ENCODE results near the gene MREG.

The MREG gene

DNA sequence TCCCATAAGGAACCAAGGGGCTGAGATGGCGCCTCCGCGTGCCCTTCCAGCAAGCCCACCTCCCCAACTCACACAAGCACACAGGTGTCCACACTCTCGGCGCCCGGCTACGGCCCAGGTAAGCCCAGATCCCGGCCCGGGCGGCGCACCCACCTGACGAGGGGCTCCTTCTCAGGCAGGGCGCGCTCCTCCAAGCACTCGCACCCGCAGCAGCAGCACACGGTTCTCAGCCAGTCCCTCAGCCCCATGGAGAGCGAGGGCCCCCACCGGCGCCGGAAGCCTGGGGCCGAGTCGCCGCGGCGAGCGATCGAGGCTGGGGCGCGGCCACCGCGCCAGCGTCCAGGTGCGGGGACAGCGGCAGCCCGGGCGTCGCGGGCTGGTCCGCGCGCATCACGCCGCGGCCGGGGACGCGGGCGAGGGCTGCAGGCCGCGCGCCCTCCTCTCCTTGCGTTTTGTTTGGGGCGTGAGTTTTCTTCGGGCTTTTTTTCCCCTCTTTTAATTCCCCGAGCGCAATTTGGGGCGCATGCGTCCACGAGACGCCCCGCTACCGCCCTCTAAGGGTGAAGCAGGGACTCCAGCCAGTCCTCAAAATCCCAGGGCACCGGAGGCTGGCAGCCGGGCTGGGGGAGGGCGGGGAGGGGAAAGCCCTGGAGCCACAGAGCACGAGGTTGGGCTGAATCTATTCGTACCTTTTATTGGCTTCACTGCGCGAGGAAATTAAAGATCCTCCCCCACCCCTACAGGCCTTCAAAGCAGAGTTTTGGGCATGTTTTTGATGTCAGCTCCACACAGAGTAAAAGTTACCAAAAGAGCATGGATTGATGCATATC, at the start of gene MREG:
Gene MREG (minus strand): TSS at position 472 of the 830 bp plus-strand sequence. CDS start 224 bp downstream, at position 248.
- peak; percentile 72 for DNase-seq (ENCODE audit: low read depth, low spot score)

DNA sequence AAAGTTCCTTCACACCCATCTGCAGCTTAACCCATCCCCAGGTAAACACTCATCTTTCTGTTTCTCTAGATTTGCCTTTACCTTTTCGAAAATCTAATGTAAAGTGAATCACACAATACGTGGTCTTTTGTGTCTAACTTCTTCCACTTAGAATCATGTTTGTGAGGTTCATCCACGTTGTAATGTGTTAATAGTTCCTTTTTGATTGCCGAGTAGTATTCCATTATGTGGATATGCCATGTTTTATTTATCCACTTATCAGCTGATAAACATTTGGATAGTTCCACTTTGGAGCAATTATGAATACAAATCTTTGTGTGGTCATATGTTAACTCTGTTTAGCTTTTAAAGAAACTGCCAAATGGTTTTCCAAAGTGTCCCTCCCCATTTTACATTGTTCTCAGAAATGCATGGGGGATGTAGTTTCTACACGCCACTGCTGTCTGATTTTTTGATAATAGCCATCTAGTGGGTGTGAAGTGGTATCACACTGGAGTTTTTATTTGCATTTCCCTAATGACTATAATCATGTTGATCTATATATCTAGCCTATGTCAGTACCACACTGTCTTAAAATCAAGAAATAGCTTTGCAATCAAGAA, 46.0 kb upstream of the MREG start:
- no peak for DNase-seq (ENCODE audit: low read depth, low spot score)

- peak; percentile 28 for DNase-seq (ENCODE audit: low read depth, low spot score)
These were observed 44.4 kb upstream of the MREG start for GRCh38 chr2:216057688-216058193.

DNA sequence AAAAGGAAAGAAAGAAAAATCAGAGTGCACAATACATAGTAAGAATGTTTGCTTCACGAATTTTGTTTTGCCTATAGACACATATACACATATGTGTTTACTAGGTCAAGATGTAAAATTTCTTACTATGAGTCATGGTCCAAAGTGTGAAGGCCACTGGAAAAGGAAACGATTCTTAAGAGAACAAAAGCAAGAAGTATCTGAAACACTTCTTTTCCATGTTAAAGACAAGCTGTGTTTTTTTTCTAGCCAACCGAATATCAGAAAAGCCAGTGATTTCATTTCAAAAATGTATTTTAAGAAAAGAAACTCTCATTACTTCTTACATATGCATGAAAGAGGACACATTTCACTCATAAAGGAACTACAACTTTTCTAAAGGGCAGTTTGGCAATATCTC, 43.4 kb upstream of the MREG start:
- DNase-seq (ENCODE audit: low read depth, low spot score), result no peak

DNA sequence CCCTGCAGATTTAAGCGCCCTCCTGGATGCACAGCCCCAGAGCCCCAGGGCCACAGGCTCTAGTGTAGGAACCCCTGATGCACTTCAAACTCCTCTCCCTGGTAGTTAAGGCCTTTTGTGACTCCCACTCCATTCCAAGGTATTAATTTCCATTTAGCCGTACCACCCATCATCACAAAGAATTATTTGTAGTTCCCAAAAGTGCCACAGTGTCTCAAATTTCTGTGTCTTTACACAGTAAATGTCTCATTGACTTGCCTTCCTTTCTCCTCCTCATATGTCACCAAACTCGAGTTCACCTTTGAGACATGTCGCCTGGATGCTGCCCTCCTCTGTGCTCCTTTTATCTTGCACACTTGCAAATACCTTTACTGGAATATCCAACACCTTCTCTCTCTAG, 42.3 kb upstream of the MREG start:
- no peak for DNase-seq (ENCODE audit: low read depth, low spot score)

GRCh38 chr2:216052420-216052819, 39.1 kb upstream of the MREG start:
- no peak for DNase-seq (ENCODE audit: low read depth, low spot score)

GRCh38 chr2:216051350-216051749, 38.0 kb upstream of the MREG start:
- DNase-seq (ENCODE audit: low read depth, low spot score), result no peak

GRCh38 chr2:216049452-216049851, 36.1 kb upstream of the MREG start:
- DNase-seq (ENCODE audit: low read depth, low spot score), result no peak

DNA sequence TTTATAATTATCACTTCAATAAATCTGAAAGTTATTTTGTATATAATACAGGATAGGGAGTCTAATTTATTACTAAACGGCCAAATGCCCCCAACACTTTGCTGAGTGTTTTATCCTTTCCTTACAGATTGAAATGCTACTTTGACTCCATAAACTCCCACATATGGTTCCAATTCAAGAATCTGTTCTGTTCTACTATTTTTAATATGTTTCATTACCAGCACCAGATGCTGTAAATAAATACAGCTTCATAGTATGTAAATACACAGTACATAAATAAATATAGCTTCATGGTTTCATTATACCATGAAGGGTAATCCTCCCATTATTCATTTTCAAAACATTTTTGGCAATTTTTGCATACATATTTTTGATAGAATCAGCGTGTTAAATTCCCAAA, 34.0 kb upstream of the MREG start:
- no peak for DNase-seq (ENCODE audit: low read depth, low spot score)

- DNase-seq (ENCODE audit: low read depth, low spot score), result no peak
These were observed 31.6 kb upstream of the MREG start for GRCh38 chr2:216044883-216045486.

DNA sequence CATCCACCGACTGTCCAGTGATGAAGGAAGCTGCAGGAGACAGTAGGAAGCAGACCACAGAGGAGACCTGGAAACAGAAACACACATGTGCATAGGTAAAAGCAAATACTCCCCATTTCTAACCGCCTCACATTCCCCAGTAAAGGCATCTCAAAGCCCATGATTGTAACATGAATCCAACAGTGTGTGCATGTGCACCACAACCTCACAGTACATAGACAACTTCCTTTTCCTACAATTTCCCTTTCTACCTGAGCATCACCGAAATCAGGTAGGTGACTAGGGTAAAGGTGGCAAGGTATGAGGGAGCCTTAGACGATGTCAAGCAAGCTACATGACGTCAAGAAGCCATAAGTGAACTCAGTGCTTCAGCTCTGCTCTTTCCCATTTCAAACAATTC, 30.6 kb upstream of the MREG start:
- no peak for DNase-seq (ENCODE audit: low read depth, low spot score)

- no peak for DNase-seq (ENCODE audit: low read depth, low spot score)
These were observed 28.1 kb upstream of the MREG start for GRCh38 chr2:216041438-216041837.

GRCh38 chr2:216039918-216040317, 26.6 kb upstream of the MREG start:
- DNase-seq (ENCODE audit: low read depth, low spot score), result no peak

DNA sequence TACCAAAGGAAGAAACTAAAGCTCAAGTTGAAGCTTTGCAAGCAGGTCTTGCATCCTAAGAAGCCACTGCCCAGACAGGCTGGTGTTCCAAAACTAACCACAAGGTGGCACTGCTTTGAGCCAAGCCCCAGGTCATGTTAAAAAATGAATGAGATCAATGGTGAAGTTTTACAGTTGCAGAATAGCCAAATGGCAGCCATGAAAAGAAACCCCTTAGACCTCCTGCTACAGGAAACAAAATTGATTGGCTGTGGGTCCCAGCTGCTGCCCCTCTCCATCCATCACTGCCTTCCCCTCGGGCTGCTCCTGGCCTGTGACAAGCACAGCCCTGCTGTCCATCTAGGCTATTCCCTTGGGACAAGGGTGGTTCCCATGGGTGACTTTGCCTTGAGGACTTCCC, 20.7 kb upstream of the MREG start:
- peak; percentile 72 for DNase-seq (ENCODE audit: low read depth, low spot score)

DNA sequence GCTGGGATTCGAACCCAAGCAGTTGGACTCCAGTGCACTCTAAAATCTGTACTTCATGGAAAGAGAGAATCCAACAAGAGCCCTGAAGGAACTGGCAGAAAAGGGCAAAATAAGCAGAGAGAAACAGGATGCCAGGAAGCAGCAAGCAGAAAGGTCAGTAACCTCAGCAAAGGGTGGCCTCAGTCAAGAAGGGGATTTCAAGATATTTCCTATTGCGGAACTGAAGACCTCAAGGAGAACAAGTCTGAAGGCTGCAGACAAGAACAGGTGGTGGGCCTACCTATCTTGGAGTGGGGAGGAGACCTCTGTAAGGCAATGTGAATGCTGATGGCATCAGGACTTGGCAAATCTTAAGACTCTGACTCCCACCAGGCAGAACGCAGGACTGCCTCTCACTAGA, 20.1 kb upstream of the MREG start:
- DNase-seq (ENCODE audit: low read depth, low spot score), result no peak

DNA sequence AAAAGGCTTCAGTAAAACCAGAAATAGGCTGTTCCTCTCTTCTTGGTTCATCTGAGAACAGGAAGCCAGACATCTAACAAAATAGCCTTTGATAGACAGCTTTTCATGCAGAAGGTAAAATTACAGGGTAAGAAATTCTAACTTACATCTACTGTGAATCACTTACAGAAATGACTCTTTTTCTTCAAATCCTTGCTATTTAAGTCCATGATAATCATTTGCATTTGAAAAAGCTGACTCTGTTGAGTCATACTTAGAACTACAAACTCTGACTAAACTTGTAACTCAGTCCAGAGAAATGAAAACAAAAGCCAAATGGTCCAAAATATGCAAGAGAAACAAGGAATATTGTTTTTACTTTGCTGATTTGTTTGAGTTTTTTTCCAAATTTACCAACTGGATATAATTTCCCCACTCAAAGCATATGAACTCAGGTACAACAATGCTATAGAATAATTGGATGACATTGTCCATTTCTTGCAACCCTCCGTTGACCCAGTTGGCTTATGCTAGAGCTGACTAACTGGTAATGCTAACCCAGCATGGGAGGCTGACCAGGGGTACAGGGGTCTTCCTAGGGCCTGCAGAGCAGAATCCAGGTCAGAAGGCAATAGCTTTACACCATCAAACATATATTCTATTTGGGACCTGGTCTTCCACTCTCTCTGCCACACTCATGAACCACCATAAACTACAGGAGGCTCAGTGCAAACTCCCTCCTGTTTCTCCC, 18.8 kb upstream of the MREG start:
- no peak for DNase-seq (ENCODE audit: low read depth, low spot score)

DNA sequence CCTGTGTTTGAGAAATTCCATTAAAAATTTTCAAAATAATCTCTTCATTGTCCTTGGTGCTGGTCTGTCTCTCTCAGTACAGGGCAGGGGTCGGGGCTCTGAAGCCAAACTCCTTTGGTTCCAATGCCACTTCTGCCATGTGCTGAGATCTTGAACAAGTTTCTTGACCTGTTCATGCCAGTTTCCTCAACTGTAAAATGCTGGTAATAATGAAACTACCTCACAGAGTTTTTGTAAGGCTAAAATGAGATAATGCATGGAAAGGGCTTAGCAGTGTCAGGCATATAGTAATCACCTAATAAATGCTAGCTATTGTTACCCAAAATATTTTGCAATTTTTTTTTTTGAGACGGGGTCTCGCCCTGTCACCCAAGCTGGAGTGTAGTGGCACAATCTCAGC, 16.9 kb upstream of the MREG start:
- no peak for DNase-seq (ENCODE audit: low read depth, low spot score)

DNA sequence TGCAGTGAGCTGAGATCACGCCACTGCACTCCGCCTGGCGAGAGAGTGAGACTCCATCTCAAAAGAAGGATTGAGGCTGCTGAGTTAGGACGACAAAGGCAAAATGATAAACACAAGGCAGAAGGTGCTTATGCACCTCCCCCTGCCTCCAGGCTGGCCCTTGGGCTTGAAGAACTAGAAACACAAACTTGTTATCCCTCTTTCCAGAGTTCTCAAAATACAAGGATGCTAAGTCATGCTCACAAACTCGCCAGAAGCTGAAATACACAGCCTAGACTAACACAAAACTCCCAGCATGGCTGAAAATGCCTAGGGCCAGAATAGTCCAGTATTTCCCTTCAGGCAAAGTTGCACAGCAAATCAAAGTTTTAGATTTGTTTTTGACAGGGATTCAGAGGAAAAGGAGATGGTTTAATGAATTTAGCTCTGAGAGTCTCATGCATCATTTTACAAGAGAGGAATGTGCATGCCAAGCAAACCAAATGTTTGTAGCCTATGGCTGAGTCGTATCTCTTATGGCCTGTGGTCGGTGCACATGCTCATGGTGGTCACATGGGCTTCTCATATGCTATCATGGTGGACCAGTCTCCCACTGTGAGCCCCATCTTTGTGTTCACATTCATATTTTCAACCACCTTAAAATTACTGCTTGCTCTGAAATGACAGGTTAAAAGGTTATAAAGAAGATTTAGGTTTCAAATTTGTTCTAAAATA, 16.2 kb upstream of the MREG start:
- no peak for DNase-seq (ENCODE audit: low read depth, low spot score)

GRCh38 chr2:216024779-216025336, 11.5 kb upstream of the MREG start:
- no peak for DNase-seq (ENCODE audit: low read depth, low spot score)

DNA sequence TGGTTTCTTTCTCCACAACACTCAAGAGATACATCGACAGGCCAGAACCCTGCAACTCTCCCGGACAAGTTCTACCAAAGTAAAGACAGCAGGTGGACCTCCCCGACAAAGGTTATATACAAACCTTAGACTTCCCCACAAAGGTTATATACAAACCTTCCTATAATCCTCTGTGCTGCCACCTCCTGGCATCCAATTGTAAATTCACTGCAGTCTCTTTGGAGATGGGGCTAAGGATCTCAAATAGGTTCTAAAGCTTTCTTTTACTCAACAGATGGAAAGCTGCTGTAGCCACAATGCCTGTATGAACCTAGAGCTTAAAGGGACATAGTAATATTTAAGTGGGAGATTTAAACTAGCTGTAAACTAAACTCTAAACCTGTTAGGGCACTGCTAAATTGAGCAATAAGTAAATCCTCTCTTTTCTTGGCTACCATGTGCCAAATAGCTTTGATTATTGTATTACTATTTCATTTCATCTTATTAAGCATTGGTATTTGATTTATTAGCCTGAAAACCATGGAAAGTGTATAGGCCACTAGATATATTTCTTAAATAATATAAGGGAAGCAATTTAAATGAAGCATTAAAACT, 9.8 kb upstream of the MREG start:
- no peak for DNase-seq (ENCODE audit: low read depth, low spot score)

All from activated naive CD8-positive, alpha-beta T cell treated with anti-CD3 and anti-CD28 coated beads, Interleukin-2, amount 50 U/mL, for 16 hours (primary cell).